ENCODE results near the gene CCDC180.

The CCDC180 gene

DNA sequence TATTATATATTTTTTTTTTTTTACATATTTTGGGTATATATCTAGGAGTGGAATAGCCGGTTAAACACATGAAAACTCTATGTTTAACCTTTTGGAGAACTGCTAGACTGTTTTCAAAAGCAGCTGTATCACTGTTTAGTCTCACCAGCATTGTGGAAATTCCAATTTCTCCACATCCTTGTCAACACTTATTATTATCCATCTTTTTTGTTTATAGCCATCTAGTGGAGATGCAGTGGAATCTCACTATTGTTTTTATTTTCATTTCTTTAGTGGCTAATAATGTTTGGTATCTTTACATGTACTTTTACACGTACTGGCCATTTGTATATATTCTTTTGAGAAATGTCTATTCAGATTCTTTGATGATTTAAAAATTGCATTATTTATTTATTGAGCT, 22.7 kb upstream of the CCDC180 start:
- Histone ChIP-seq H3K36me3 (ENCODE audit: insufficient read depth, low read length) (peaks cover 39% of the 10 kb centered on the region), H3K9me3 (ENCODE audit: low read depth, low read length) (peaks cover 14% of the 10 kb centered on the region), H3K9ac (ENCODE audit: insufficient read length) (no peak overlapping the region), H3K27ac (no peak overlapping the region), H3K4me3 (no peak overlapping the region)
- TF ChIP-seq POLR2AphosphoS5 (IDR thresholded peaks at IDR 0.05; ENCODE audit: borderline replicate concordance, low read depth, low read length) = no peak
- no peak for TF ChIP-seq EZH2 (IDR thresholded peaks at IDR 0.05)
- no peak for TF ChIP-seq FOXP2 (optimal IDR thresholded peaks at IDR 0.05; ENCODE audit: control extremely low read depth, extremely low read length, insufficient read depth)
- no peak for DNase-seq (ENCODE audit: low read depth, low spot score)

DNA sequence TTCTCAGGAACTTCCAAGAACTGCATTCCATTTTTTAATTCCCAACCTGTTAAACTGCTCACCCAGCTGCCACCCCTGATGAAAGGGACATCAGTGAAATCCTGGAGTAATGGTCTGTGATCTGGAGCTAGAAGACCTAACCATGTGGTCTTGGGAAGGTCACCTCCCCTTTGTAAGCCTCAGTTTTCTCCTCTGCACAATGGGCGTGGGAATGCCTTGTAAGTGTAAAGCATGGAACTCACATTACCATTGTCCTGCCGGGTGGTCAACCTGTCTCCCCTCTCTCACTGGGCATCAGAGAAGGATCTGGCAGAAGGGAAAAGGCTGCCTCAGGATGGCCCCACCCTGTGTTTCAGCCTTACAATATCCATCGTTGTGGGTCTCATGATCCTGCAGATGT, 15.3 kb upstream of the CCDC180 start:
- H3K4me3 ChIP-seq = no peak overlapping the region
- no peak for DNase-seq (ENCODE audit: low read depth, low spot score)
- no peak overlapping the region for H3K27ac ChIP-seq
- TF ChIP-seq POLR2AphosphoS5 (IDR thresholded peaks at IDR 0.05; ENCODE audit: borderline replicate concordance, low read depth, low read length) (no peak), FOXP2 (optimal IDR thresholded peaks at IDR 0.05; ENCODE audit: control extremely low read depth, extremely low read length, insufficient read depth) (no peak), EZH2 (IDR thresholded peaks at IDR 0.05) (no peak)
- no peaks in the 10 kb centered on the region for H3K9me3 ChIP-seq (ENCODE audit: low read depth, low read length)
- no peak overlapping the region for H3K9ac ChIP-seq (ENCODE audit: insufficient read length)
- peaks cover 7% of the 10 kb centered on the region; the same call in 1 of the 2 replicates for H3K36me3 ChIP-seq (ENCODE audit: insufficient read depth, low read length)

DNA sequence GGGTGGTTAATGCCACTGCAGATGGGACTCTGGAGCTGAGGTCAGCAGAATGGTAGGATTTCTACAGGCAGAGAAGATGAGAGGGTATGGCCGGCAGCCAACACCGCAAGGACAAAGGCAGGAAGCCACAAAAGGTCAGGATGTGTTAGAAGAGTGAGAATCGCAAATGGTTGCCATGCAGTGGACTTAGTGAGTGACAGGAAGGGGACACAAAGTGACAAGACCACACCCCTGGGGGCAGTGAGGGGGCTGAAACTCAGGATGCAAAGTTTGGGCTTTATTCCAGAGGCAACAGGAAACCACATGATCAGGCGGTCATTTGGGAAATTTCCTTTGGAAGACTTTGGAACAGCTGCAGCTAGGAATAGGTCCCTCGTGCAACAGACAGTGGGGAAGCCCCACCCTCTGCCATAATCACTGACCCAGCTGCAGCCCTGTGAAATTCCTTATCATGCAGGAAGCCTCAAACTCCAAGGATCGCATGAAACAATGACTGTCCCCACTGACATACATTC, 14.2 kb upstream of the CCDC180 start:
- no peak overlapping the region for H3K27ac ChIP-seq
- H3K36me3 ChIP-seq (ENCODE audit: insufficient read depth, low read length) = peaks cover 7% of the 10 kb centered on the region; the same call in 1 of the 2 replicates
- no peak for DNase-seq (ENCODE audit: low read depth, low spot score)
- no peaks in the 10 kb centered on the region for H3K9me3 ChIP-seq (ENCODE audit: low read depth, low read length)
- TF ChIP-seq POLR2AphosphoS5 (IDR thresholded peaks at IDR 0.05; ENCODE audit: borderline replicate concordance, low read depth, low read length) = no peak
- no peak for TF ChIP-seq FOXP2 (optimal IDR thresholded peaks at IDR 0.05; ENCODE audit: control extremely low read depth, extremely low read length, insufficient read depth)
- TF ChIP-seq EZH2 (IDR thresholded peaks at IDR 0.05) = no peak
- no peak overlapping the region for H3K4me3 ChIP-seq
- no peak overlapping the region for H3K9ac ChIP-seq (ENCODE audit: insufficient read length)

DNA sequence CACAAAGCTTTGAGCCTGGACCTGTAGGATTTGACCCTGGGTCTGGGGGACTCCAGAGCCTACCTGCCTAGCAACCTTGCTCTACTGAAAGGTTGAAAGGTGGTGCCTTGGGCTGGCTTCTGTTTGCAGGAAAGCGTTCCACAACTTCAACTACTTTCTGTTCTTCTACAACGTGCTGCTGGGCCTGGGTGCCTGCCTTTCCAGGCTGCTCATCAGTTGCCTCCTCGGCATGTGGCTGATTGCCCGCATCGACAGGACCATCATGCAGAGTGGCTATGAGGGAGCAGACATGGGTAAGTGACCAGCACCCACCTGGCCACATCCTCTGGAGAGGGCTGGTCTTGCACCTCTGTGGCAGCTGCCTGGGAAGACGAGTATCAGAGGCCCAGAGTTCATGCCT, 13.6 kb upstream of the CCDC180 start:
- DNase-seq (ENCODE audit: low read depth, low spot score) = no peak
- H3K9me3 ChIP-seq (ENCODE audit: low read depth, low read length) = no peaks in the 10 kb centered on the region
- no peak overlapping the region for H3K9ac ChIP-seq (ENCODE audit: insufficient read length)
- no peak overlapping the region for H3K27ac ChIP-seq
- H3K36me3 ChIP-seq (ENCODE audit: insufficient read depth, low read length) = peaks cover 3% of the 10 kb centered on the region; the same call in 1 of the 2 replicates
- TF ChIP-seq FOXP2 (optimal IDR thresholded peaks at IDR 0.05; ENCODE audit: control extremely low read depth, extremely low read length, insufficient read depth) (no peak), POLR2AphosphoS5 (IDR thresholded peaks at IDR 0.05; ENCODE audit: borderline replicate concordance, low read depth, low read length) (no peak), EZH2 (IDR thresholded peaks at IDR 0.05) (no peak)
- no peak overlapping the region for H3K4me3 ChIP-seq

DNA sequence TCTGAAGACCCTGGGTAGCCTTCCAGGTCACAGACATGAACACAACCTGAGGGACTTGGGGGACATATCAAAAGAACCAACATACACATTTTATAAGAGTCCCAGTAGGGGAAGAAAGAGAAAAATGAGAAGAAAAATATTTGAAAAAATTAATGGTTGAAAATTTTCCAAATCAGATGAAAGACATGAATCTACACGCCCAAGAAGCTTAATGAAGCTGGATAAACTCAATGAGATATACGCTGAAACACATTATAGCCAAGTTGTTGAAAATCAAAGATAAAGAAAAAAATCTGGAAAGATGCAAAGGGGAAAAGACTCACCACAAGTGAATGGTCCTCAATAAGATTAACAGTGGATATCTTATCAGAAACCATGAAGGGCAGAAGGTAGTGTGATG, 9.6 kb upstream of the CCDC180 start:
- Histone ChIP-seq H3K9ac (ENCODE audit: insufficient read length) (no peak overlapping the region), H3K36me3 (ENCODE audit: insufficient read depth, low read length) (no peaks in the 10 kb centered on the region), H3K9me3 (ENCODE audit: low read depth, low read length) (no peaks in the 10 kb centered on the region), H3K4me3 (no peak overlapping the region), H3K27ac (no peak overlapping the region)
- DNase-seq (ENCODE audit: low read depth, low spot score) = no peak
- TF ChIP-seq FOXP2 (optimal IDR thresholded peaks at IDR 0.05; ENCODE audit: control extremely low read depth, extremely low read length, insufficient read depth) = no peak
- no peak for TF ChIP-seq EZH2 (IDR thresholded peaks at IDR 0.05)

DNA sequence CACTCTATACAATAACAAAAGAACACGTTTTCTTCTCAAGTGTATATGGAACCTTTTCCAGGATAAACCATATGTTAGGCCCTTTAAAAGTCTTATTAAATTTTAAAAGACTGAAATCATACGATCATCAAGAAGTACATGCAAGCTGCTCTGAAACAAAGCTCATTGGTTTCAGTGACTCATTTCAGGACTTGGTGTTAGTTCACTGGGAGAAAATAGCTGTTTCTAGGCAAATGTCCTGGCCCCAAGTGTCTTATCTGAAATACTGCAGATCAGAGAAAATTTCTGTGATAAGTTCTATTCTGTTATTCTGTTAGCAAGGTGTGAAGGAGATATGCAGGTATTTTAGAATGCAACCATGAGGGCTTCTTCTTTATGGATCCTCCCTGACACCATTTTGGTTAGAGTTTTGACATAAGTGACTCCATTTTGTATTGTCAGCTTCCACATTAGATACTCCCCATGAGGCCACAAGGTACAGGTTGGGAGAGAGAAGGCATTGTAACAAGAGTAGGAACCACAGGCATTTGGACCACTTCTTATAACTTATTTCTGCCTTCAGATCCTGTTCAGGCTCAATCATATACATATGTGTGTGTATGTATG, 7.5 kb upstream of the CCDC180 start:
- H3K9me3 ChIP-seq (ENCODE audit: low read depth, low read length) = no peaks in the 10 kb centered on the region; the same call in 1 of the 2 replicates
- H3K9ac ChIP-seq (ENCODE audit: insufficient read length) = no peak overlapping the region
- TF ChIP-seq POLR2AphosphoS5 (IDR thresholded peaks at IDR 0.05; ENCODE audit: borderline replicate concordance, low read depth, low read length) (no peak), FOXP2 (optimal IDR thresholded peaks at IDR 0.05; ENCODE audit: control extremely low read depth, extremely low read length, insufficient read depth) (no peak), EZH2 (IDR thresholded peaks at IDR 0.05) (no peak)
- no peak overlapping the region for H3K4me3 ChIP-seq
- H3K36me3 ChIP-seq (ENCODE audit: insufficient read depth, low read length) = no peaks in the 10 kb centered on the region
- no peak overlapping the region for H3K27ac ChIP-seq
- no peak for DNase-seq (ENCODE audit: low read depth, low spot score)

DNA sequence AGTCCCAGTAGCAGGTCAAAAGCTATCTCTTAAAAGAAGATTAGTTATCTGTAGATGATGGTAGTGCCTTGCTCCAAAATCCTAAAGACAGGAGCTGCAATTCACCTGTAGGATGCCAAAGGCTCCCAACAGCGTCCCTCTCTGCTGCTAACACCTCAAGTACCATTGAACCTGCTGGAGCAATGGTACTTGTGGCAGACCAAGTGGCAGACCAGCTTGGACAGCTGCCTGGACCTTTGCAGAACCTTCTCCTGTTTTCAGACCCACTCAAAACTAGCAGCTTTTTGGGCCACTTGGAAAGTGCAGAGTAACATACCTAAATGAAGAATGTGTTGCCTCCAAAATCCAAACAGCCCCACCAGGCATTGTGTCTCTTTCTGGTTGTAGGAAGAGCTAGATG, 6.9 kb upstream of the CCDC180 start:
- DNase-seq (ENCODE audit: low read depth, low spot score) = no peak
- TF ChIP-seq EZH2 (IDR thresholded peaks at IDR 0.05) (no peak), FOXP2 (optimal IDR thresholded peaks at IDR 0.05; ENCODE audit: control extremely low read depth, extremely low read length, insufficient read depth) (no peak), POLR2AphosphoS5 (IDR thresholded peaks at IDR 0.05; ENCODE audit: borderline replicate concordance, low read depth, low read length) (no peak)
- H3K9ac ChIP-seq (ENCODE audit: insufficient read length) = no peak overlapping the region
- H3K4me3 ChIP-seq = no peak overlapping the region
- H3K27ac ChIP-seq = no peak overlapping the region
- no peaks in the 10 kb centered on the region; the same call in 1 of the 2 replicates for H3K9me3 ChIP-seq (ENCODE audit: low read depth, low read length)
- no peaks in the 10 kb centered on the region for H3K36me3 ChIP-seq (ENCODE audit: insufficient read depth, low read length)

DNA sequence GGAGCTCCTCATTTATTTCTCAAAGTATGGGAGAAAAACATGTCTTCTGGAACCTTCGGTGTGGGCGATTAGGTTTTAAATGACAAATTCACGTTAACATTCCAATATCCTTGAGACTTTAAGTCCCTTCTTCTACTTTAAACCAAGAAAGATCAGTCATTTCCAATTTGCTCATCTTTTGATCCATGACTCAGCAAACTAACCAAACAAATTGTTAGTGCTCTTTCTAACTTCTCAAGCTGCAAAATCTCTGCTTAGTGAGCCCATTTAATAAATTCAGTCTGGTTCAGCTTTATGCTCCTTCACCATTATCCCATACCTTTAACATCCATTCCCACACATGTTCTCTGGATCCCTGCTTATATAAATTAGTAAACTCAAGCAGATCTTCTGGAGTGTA, 5.5 kb upstream of the CCDC180 start:
- Histone ChIP-seq H3K27ac (no peak overlapping the region), H3K9ac (ENCODE audit: insufficient read length) (no peak overlapping the region), H3K4me3 (no peak overlapping the region), H3K36me3 (ENCODE audit: insufficient read depth, low read length) (no peaks in the 10 kb centered on the region), H3K9me3 (ENCODE audit: low read depth, low read length) (no peaks in the 10 kb centered on the region; the same call in 1 of the 2 replicates)
- TF ChIP-seq POLR2AphosphoS5 (IDR thresholded peaks at IDR 0.05; ENCODE audit: borderline replicate concordance, low read depth, low read length) (no peak), EZH2 (IDR thresholded peaks at IDR 0.05) (no peak), FOXP2 (optimal IDR thresholded peaks at IDR 0.05; ENCODE audit: control extremely low read depth, extremely low read length, insufficient read depth) (no peak)
- DNase-seq (ENCODE audit: low read depth, low spot score) = no peak

DNA sequence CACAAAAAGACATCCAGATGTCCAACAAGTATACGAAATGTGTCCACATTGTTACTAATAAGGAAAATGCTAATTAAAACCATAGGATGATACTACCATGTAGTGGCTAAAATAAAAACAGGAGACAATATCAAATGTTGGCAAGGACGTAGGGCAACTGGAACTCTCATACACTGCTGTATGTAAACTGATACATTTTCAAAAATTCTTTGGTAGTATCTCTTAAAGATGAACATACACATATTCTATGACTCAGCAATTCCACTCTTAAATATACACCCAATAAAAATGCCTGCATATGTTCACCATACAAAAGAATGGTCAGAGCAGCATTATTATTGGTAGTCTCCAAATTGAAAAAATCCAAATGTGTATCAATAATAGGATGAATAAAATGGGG, 2.9 kb upstream of the CCDC180 start:
- Histone ChIP-seq H3K27ac (no peak overlapping the region), H3K36me3 (ENCODE audit: insufficient read depth, low read length) (no peaks in the 10 kb centered on the region), H3K4me3 (no peak overlapping the region), H3K9ac (ENCODE audit: insufficient read length) (no peak overlapping the region), H3K9me3 (ENCODE audit: low read depth, low read length) (no peaks in the 10 kb centered on the region; the same call in 1 of the 2 replicates)
- DNase-seq (ENCODE audit: low read depth, low spot score) = no peak
- TF ChIP-seq EZH2 (IDR thresholded peaks at IDR 0.05) (no peak), POLR2AphosphoS5 (IDR thresholded peaks at IDR 0.05; ENCODE audit: borderline replicate concordance, low read depth, low read length) (no peak), FOXP2 (optimal IDR thresholded peaks at IDR 0.05; ENCODE audit: control extremely low read depth, extremely low read length, insufficient read depth) (no peak)
